Astrocyte (in vitro differentiated cells and primary cell): Measurements from ENCODE around the gene TMEM220. TPM values are rescaled to one million over a fixed set of nuclear protein-coding genes. Genes with fewer than 3 reads are reported as not detected.

Source experiments
- DNase-seq: peaks from one replicate; pipeline ENCODE4 v3.0.0-alpha.2; 2010; ENCODE audit warnings: low read depth
- FAIRE-seq: peaks from 2 replicates; lab custom pipeline; 2011; peaks lifted over from hg19 to GRCh38; lab: Jason Lieb, UNC
- H2AFZ ChIP-seq: 2 replicates; pipeline ENCODE4 v1.6.0; 2012; ENCODE audit warnings: low read depth, low read length, inconsistent platforms
- H3K27ac ChIP-seq: 2 replicates; pipeline ENCODE4 v1.5.1; 2011; ENCODE audit warnings: low read depth, low read length, inconsistent platforms
- H3K27me3 ChIP-seq: 2 replicates; pipeline ENCODE4 v1.6.0; 2011; ENCODE audit warnings: low read length, inconsistent platforms; ENCODE audit not compliant: insufficient read depth
- H3K36me3 ChIP-seq: 2 replicates; pipeline ENCODE4 v1.5.1; 2011; ENCODE audit warnings: low read length, inconsistent platforms; ENCODE audit not compliant: insufficient read depth
- H3K4me1 ChIP-seq: 2 replicates; pipeline ENCODE4 v1.5.1; 2011; ENCODE audit warnings: low read length, inconsistent platforms; ENCODE audit not compliant: insufficient read depth
- H3K4me2 ChIP-seq: 2 replicates; pipeline ENCODE4 v1.6.0; 2012; ENCODE audit warnings: low read length, inconsistent platforms
- H3K4me3 ChIP-seq: 2 replicates; pipeline ENCODE4 v1.5.1; 2011; ENCODE audit warnings: low read depth, mild to moderate bottlenecking, low read length, inconsistent platforms; ENCODE audit not compliant: insufficient read depth
- H3K79me2 ChIP-seq: 2 replicates; pipeline ENCODE4 v1.6.0; 2012; ENCODE audit warnings: mild to moderate bottlenecking, low read length, inconsistent platforms; ENCODE audit not compliant: insufficient read depth
- H3K9ac ChIP-seq: 2 replicates; pipeline ENCODE4 v1.6.0; 2012; ENCODE audit warnings: mild to moderate bottlenecking, low read length, inconsistent platforms
- H3K9me3 ChIP-seq: 2 replicates; pipeline ENCODE4 v1.5.1; 2012; ENCODE audit warnings: low read depth, mild to moderate bottlenecking, low read length, inconsistent platforms; ENCODE audit not compliant: insufficient read depth
- H4K20me1 ChIP-seq: 2 replicates; pipeline ENCODE4 v1.6.0; 2012; ENCODE audit warnings: low read length, inconsistent platforms; ENCODE audit not compliant: insufficient read depth
- H3K27ac Mint-ChIP-seq: one replicate; pipeline ENCODE4 v1.8.0; 2021; ENCODE audit warnings: mild to moderate bottlenecking, mixed read lengths; ENCODE audit not compliant: unreplicated experiment
- H3K27me3 Mint-ChIP-seq: one replicate; pipeline ENCODE4 v1.8.0; 2021; ENCODE audit warnings: low read depth, mixed read lengths; ENCODE audit not compliant: unreplicated experiment
- H3K36me3 Mint-ChIP-seq: one replicate; pipeline ENCODE4 v1.8.0; 2021; ENCODE audit warnings: low read depth, mixed read lengths; ENCODE audit not compliant: unreplicated experiment
- H3K4me1 Mint-ChIP-seq: one replicate; pipeline ENCODE4 v1.8.0; 2021; ENCODE audit warnings: low read depth, mixed read lengths; ENCODE audit not compliant: unreplicated experiment
- H3K4me3 Mint-ChIP-seq: one replicate; pipeline ENCODE4 v1.8.0; 2021; ENCODE audit warnings: mild to moderate bottlenecking, moderate library complexity, mixed read lengths; ENCODE audit not compliant: unreplicated experiment
- H3K9me3 Mint-ChIP-seq: one replicate; pipeline ENCODE4 v1.8.0; 2021; ENCODE audit warnings: mild to moderate bottlenecking, mixed read lengths; ENCODE audit not compliant: unreplicated experiment
- EZH2 ChIP-seq: IDR thresholded peaks from 2 replicates; pipeline ENCODE4 v1.6.1; 2012; ENCODE audit warnings: mild to moderate bottlenecking, low read length, inconsistent platforms; ENCODE audit not compliant: insufficient read depth
- total RNA-seq: library from RNA; stranded (reverse); gene quantifications from 2 replicates; pipeline ENCODE4 v1.2.1, GENCODE V29; 2021
- TF ChIP-seq, protein P1 (sequence below): IDR thresholded peaks from 2 replicates; pipeline ENCODE4 v1.5.1; 2011; ENCODE audit warnings: low read depth, mild to moderate bottlenecking, inconsistent platforms, low read length, moderate library complexity; ENCODE audit not compliant: insufficient read depth

Gene TMEM220
- total RNA-seq, 1 donor from 2014 or later = 1.0 TPM

GRCh38 chr17:10664571-10664970 is 65.3 kb downstream of the TMEM220 start:
- peaks cover 4% of the 10 kb centered on the region for H3K4me1 ChIP-seq
- no peak overlapping the region for H2AFZ ChIP-seq
- DNase-seq (no peak), FAIRE-seq (no peak)
- no peaks in the 10 kb centered on the region for H3K27me3 ChIP-seq
- Mint-ChIP-seq H3K36me3 (no peaks in the 10 kb centered on the region), H3K4me3 (no peak overlapping the region), H3K9me3 (no peaks in the 10 kb centered on the region), H3K4me1 (peaks cover 3% of the 10 kb centered on the region), H3K27ac (no peak overlapping the region), H3K27me3 (no peaks in the 10 kb centered on the region)
- no peaks in the 10 kb centered on the region for H3K79me2 ChIP-seq
- H3K4me3 ChIP-seq = no peak overlapping the region
- TF ChIP-seq, protein P1, sequence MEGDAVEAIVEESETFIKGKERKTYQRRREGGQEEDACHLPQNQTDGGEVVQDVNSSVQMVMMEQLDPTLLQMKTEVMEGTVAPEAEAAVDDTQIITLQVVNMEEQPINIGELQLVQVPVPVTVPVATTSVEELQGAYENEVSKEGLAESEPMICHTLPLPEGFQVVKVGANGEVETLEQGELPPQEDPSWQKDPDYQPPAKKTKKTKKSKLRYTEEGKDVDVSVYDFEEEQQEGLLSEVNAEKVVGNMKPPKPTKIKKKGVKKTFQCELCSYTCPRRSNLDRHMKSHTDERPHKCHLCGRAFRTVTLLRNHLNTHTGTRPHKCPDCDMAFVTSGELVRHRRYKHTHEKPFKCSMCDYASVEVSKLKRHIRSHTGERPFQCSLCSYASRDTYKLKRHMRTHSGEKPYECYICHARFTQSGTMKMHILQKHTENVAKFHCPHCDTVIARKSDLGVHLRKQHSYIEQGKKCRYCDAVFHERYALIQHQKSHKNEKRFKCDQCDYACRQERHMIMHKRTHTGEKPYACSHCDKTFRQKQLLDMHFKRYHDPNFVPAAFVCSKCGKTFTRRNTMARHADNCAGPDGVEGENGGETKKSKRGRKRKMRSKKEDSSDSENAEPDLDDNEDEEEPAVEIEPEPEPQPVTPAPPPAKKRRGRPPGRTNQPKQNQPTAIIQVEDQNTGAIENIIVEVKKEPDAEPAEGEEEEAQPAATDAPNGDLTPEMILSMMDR = no peak
- no peak for TF ChIP-seq EZH2
- H3K27ac ChIP-seq = no peak overlapping the region
- no peaks in the 10 kb centered on the region for H4K20me1 ChIP-seq
- H3K4me2 ChIP-seq = no peak overlapping the region
- no peaks in the 10 kb centered on the region for H3K9me3 ChIP-seq
- H3K36me3 ChIP-seq = no peaks in the 10 kb centered on the region
- no peak overlapping the region for H3K9ac ChIP-seq

Other genes with a start within 250 kb of the TMEM220 start
- not detected in 2 replicates for gene MYH1, start 211.5 kb downstream of the TMEM220 start, total RNA-seq
- gene MYH2, start 180.4 kb downstream of the TMEM220 start, total RNA-seq = 0.02 TPM in 1 of 2 replicates, not detected in the other
- 1.9 TPM in 2 replicates for gene MYH3, start 72.7 kb downstream of the TMEM220 start, total RNA-seq
- 36.0 TPM in 2 replicates for gene SCO1, start 32.5 kb downstream of the TMEM220 start, total RNA-seq
- 11.1 and 11.3 TPM in 2 replicates for gene ADPRM, start 32.4 kb downstream of the TMEM220 start, total RNA-seq
- gene TMEM238L, start 74.1 kb upstream of the TMEM220 start, total RNA-seq = not detected in 2 replicates
- not detected in 2 replicates for gene PIRT, start 108.1 kb upstream of the TMEM220 start, total RNA-seq